ENCODE results near the gene LRRC74A. TPM values are rescaled to one million over a fixed set of nuclear protein-coding genes. Genes with fewer than 3 reads are reported as not detected.
A peak's percentile ranks its signal among the peaks of the same experiment; 100 is the strongest.
"Not testable (repeated sequence)": the region's sequence is repeated elsewhere in the genome, so short reads cannot be mapped to it uniquely, and the experiment has no call there.

LRRC74A gene
- polyA plus RNA-seq, 6 donors from 2014 or later = not detected

DNA sequence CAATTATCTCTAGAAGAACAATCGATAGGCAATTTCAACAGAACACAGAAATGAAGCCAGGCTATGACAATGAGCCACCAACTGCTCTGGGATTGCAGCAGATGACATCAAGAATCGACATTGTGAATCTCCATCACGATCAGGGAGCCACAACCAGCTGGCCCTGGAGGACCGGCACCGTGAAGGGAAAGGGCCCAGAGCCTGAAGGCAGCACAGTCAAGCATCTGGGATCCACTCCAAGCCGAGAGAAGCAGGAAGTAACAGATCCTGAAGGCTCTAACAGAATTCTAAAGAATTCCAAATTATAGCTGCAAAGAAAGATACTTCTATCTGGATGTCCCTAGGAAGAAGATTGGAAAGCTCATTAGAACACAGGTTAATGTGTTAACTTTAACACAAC is 61.0 kb downstream of the LRRC74A start:
- Mint-ChIP-seq H3K9me3 (peaks cover 0 to 7% (median 5%) of the 10 kb centered on the region in 7 donors), H3K36me3 (peaks cover 0 to under 1% of the 10 kb centered on the region in 2 donors), H3K4me1 (peaks cover 10 to 13% (median 12%) of the 10 kb centered on the region in 3 donors), H3K4me3 (no peak overlapping the region), H3K27ac (peak overlapping the region in 1 of 6 donors; percentile 77), H3K27me3 (peaks cover 4 to 27% (median 24%) of the 10 kb centered on the region in 3 donors)
- DNase-seq = no peak
- ATAC-seq (ENCODE audit: low read depth in 2 of 2) = no peak

- Mint-ChIP-seq H3K27me3 (peaks cover 2 to 19% (median 15%) of the 10 kb centered on the region in 3 donors), H3K27ac (no peak overlapping the region), H3K36me3 (peaks cover 0 to 8% of the 10 kb centered on the region in 2 donors), H3K9me3 (peaks cover 0 to 19% (median 9%) of the 10 kb centered on the region in 7 donors), H3K4me1 (no peaks in the 10 kb centered on the region), H3K4me3 (no peak overlapping the region)
- ATAC-seq (ENCODE audit: low read depth in 2 of 2) (no peak), DNase-seq (no peak)
Measured at GRCh38 chr14:76891391-76891790, 65.2 kb downstream of the LRRC74A start.

- Mint-ChIP-seq H3K4me1 (no peaks in the 10 kb centered on the region), H3K36me3 (peaks cover 0 to 8% of the 10 kb centered on the region in 2 donors), H3K9me3 (peaks cover 0 to 19% (median 9%) of the 10 kb centered on the region in 7 donors), H3K4me3 (no peak overlapping the region), H3K27me3 (no peaks in the 10 kb centered on the region), H3K27ac (no peak overlapping the region)
- no peak for DNase-seq
- peak; percentile 37 to 49 for ATAC-seq (ENCODE audit: low read depth in 2 of 2)
Measured at GRCh38 chr14:76894308-76894707, 68.1 kb downstream of the LRRC74A start.

GRCh38 chr14:76898006-76898405 is 71.8 kb downstream of the LRRC74A start:
- H3K4me1 Mint-ChIP-seq; H3K36me3 Mint-ChIP-seq; ATAC-seq (ENCODE audit: low read depth in 2 of 2); H3K4me3 Mint-ChIP-seq; H3K27ac Mint-ChIP-seq; DNase-seq; H3K9me3 Mint-ChIP-seq: not testable (repeated sequence)
- H3K27me3 Mint-ChIP-seq = peaks cover 0 to 12% (median 8%) of the 10 kb centered on the region in 3 donors

- ATAC-seq (ENCODE audit: low read depth in 2 of 2) = no peak
- DNase-seq = no peak
- Mint-ChIP-seq H3K4me1 (peaks cover 12 to 22% (median 19%) of the 10 kb centered on the region in 3 donors), H3K4me3 (no peak overlapping the region), H3K27me3 (peaks cover 0 to 12% (median 8%) of the 10 kb centered on the region in 3 donors), H3K36me3 (no peaks in the 10 kb centered on the region), H3K9me3 (peaks cover 0 to 2% (median 0%) of the 10 kb centered on the region in 7 donors), H3K27ac (peak overlapping the region in 3 of 6 donors; percentile 15 to 46 (median 18))
Measured at GRCh38 chr14:76900682-76901081, 74.5 kb downstream of the LRRC74A start.

- Mint-ChIP-seq H3K27ac (peak overlapping the region in 2 of 6 donors; percentile 63 to 81), H3K36me3 (no peaks in the 10 kb centered on the region), H3K4me1 (peaks cover 12 to 25% (median 19%) of the 10 kb centered on the region in 3 donors), H3K27me3 (peaks cover 0 to 12% (median 8%) of the 10 kb centered on the region in 3 donors), H3K4me3 (peak overlapping the region in 1 of 8 donors; percentile 31), H3K9me3 (peaks cover 0 to 2% (median 0%) of the 10 kb centered on the region in 7 donors)
- ATAC-seq (ENCODE audit: low read depth in 2 of 2) = no peak
- no peak for DNase-seq
Measured at GRCh38 chr14:76901171-76902055, 75.2 kb downstream of the LRRC74A start.

DNA sequence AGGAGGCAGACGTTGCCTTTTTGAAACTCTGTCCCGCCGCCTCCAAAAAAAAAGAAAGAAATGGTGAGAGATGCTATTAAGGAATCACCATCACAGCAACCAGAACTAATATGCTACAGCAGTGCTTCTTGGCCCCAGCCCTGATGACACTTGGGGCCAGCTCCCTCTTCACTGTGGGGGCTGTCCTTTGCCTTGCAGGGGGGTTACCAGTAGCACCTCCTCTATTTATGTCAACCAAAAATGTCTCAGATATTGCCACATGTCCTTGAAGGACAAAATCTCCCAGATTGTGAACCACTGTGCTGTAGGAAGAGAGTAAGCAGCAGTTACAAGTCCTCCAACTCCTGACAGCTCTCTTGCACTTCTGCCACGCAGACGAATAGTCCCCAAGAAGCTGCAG is 76.4 kb downstream of the LRRC74A start:
- H3K4me1 Mint-ChIP-seq = peaks cover 15 to 29% (median 19%) of the 10 kb centered on the region in 3 donors
- peaks cover 0 to 2% (median 0%) of the 10 kb centered on the region in 7 donors for H3K9me3 Mint-ChIP-seq
- H3K4me3 Mint-ChIP-seq = no peak overlapping the region
- DNase-seq (no peak), ATAC-seq (ENCODE audit: low read depth in 2 of 2) (no peak)
- H3K36me3 Mint-ChIP-seq = no peaks in the 10 kb centered on the region
- peaks cover 0 to 12% (median 8%) of the 10 kb centered on the region in 3 donors for H3K27me3 Mint-ChIP-seq
- peak overlapping the region in 1 of 6 donors; percentile 14 for H3K27ac Mint-ChIP-seq

- Mint-ChIP-seq H3K9me3 (peaks cover 0 to 8% (median 2%) of the 10 kb centered on the region in 7 donors), H3K27ac (peak overlapping the region; percentile 63 to 98 (median 94)), H3K27me3 (peaks cover 0 to 12% (median 8%) of the 10 kb centered on the region in 3 donors), H3K4me1 (peaks cover 23 to 38% (median 27%) of the 10 kb centered on the region in 3 donors), H3K36me3 (peaks cover 0 to 5% of the 10 kb centered on the region in 2 donors), H3K4me3 (peak overlapping the region in 6 of 8 donors; percentile 6 to 82 (median 58))
- DNase-seq = no peak
- no peak for ATAC-seq (ENCODE audit: low read depth in 2 of 2)
Measured at GRCh38 chr14:76904100-76904739, 78.0 kb downstream of the LRRC74A start.

GRCh38 chr14:76904740-76905569 is 78.7 kb downstream of the LRRC74A start:
- Mint-ChIP-seq H3K9me3 (peaks cover 0 to 6% (median 2%) of the 10 kb centered on the region in 7 donors), H3K4me3 (peak overlapping the region in 7 of 8 donors; percentile 7 to 87 (median 63)), H3K4me1 (peaks cover 23 to 40% (median 28%) of the 10 kb centered on the region in 3 donors), H3K36me3 (peaks cover 0 to 5% of the 10 kb centered on the region in 2 donors), H3K27ac (peak overlapping the region; percentile 93 to 99 (median 96)), H3K27me3 (peaks cover 0 to 12% (median 8%) of the 10 kb centered on the region in 3 donors)
- ATAC-seq (ENCODE audit: low read depth in 2 of 2) (peak; percentile 74 to 77), DNase-seq (peak; percentile 83)

DNA sequence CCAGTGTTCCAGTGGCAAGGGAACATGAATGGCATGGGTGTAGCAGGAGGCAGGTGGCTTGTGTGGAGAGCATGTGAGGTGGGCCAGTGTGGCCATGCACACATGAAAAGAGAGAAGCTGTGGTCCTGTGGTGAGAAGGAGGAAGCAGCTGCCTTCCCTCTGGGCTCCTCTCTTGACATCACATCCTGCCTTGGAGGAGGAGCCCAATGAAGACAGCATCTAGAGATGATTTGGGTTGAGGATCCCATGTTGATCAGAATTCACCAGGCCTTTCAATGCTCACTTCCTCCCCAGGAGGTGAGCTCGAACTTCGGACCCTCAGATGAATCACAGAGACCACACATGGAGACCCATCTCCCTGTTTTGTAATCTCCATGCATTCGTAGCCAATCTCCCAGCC is 82.6 kb downstream of the LRRC74A start:
- Mint-ChIP-seq H3K4me3 (peak overlapping the region; percentile 1 to 86 (median 66)), H3K27me3 (no peaks in the 10 kb centered on the region), H3K9me3 (peaks cover 0 to 6% (median 2%) of the 10 kb centered on the region in 7 donors), H3K27ac (peak overlapping the region; percentile 86 to 99 (median 99)), H3K36me3 (peaks cover 0 to 5% of the 10 kb centered on the region in 2 donors), H3K4me1 (peaks cover 22 to 47% (median 31%) of the 10 kb centered on the region in 3 donors)
- ATAC-seq (ENCODE audit: low read depth in 2 of 2) = peak; percentile 83 to 87
- peak; percentile 86 for DNase-seq

GRCh38 chr14:76909266-76909665 is 83.1 kb downstream of the LRRC74A start:
- Mint-ChIP-seq H3K4me3 (peak overlapping the region in 7 of 8 donors; percentile 1 to 86 (median 65)), H3K36me3 (peaks cover 0 to 5% of the 10 kb centered on the region in 2 donors), H3K27ac (peak overlapping the region; percentile 86 to 99 (median 99)), H3K27me3 (no peaks in the 10 kb centered on the region), H3K9me3 (peaks cover 0 to 6% (median 2%) of the 10 kb centered on the region in 7 donors), H3K4me1 (peaks cover 22 to 43% (median 29%) of the 10 kb centered on the region in 3 donors)
- no peak for DNase-seq
- no peak for ATAC-seq (ENCODE audit: low read depth in 2 of 2)

DNA sequence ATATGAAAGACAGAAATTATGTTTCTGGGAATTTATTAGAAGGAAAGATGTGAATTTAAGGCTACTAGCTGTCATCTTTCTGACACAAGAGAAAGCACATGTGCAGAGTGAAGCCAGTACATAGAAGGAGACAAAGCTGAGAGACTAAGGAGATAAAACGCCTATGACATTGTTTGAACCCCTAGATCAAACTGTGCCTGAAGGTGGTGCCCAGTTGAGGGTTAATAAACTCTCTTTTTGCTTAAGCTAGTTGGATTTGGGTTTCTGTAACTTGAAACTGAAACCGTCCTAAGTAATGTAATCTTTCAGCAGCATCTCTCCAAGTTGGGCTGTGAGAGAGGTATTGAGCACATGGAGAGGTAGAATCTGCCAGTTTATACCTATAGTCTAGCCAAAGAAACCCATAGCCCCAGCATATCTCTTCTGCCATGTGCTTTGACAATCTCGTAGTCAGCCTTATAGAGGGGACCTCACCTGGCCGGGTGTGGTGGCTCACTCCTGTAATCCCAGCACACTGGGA is 84.2 kb downstream of the LRRC74A start:
- Mint-ChIP-seq H3K27ac (peak overlapping the region in 5 of 6 donors; percentile 54 to 99 (median 76)), H3K4me3 (no peak overlapping the region)
- ATAC-seq (ENCODE audit: low read depth in 2 of 2) = no peak

More for the DNA sequence above, 84.2 kb downstream of the LRRC74A start:
- H3K9me3 Mint-ChIP-seq = peaks cover 0 to 6% (median 2%) of the 10 kb centered on the region in 7 donors
- no peaks in the 10 kb centered on the region for H3K27me3 Mint-ChIP-seq
- peaks cover 14 to 31% (median 18%) of the 10 kb centered on the region in 3 donors for H3K4me1 Mint-ChIP-seq
- no peak for DNase-seq
- H3K36me3 Mint-ChIP-seq = peaks cover 0 to 5% of the 10 kb centered on the region in 2 donors
